Amygdala (tissue), 56 donors: ENCODE results near the gene CDC42BPB.

Source experiments
- DNase-seq, 56 donors: peaks; one replicate each; lab custom pipeline; 2025; lab: John Stamatoyannopoulos, UW

CDC42BPB gene

GRCh38 chr14:103020271-103021170 lies 36.8 kb downstream of the CDC42BPB start:
- no peak for DNase-seq

- peak in 19 of 56 donors; percentile 18 to 66 (median 45) for DNase-seq
These were observed 37.5 kb downstream of the CDC42BPB start for GRCh38 chr14:103019826-103020225.

- DNase-seq: no peak
These were observed 38.1 kb downstream of the CDC42BPB start for GRCh38 chr14:103019236-103019635.

GRCh38 chr14:103016594-103016993 lies 40.8 kb downstream of the CDC42BPB start:
- DNase-seq: no peak

- peak in 2 of 56 donors; percentile 26 to 60 for DNase-seq
These were observed 41.3 kb downstream of the CDC42BPB start for GRCh38 chr14:103016071-103016470.

- no peak for DNase-seq
These were observed 41.9 kb downstream of the CDC42BPB start for GRCh38 chr14:103015426-103015825.

- no peak for DNase-seq
These were observed 42.7 kb downstream of the CDC42BPB start for GRCh38 chr14:103014466-103015228.

- DNase-seq: no peak
These were observed 44.3 kb downstream of the CDC42BPB start for GRCh38 chr14:103013028-103013427.

- DNase-seq: no peak
These were observed 47.8 kb downstream of the CDC42BPB start for GRCh38 chr14:103009559-103009958.

- no peak for DNase-seq
These were observed 48.5 kb downstream of the CDC42BPB start for GRCh38 chr14:103008768-103009357.

GRCh38 chr14:103008126-103008525 lies 49.2 kb downstream of the CDC42BPB start:
- DNase-seq: no peak

GRCh38 chr14:103007555-103007954 lies 49.8 kb downstream of the CDC42BPB start:
- DNase-seq: peak in 49 of 56 donors; percentile 30 to 91 (median 70)

- DNase-seq: no peak
These were observed 50.3 kb downstream of the CDC42BPB start for GRCh38 chr14:103006991-103007520.

GRCh38 chr14:103006106-103006505 lies 51.2 kb downstream of the CDC42BPB start:
- no peak for DNase-seq

GRCh38 chr14:103003850-103004249 lies 53.5 kb downstream of the CDC42BPB start:
- no peak for DNase-seq

- no peak for DNase-seq
These were observed 54.1 kb downstream of the CDC42BPB start for GRCh38 chr14:103003351-103003615.

- DNase-seq: no peak
These were observed 54.6 kb downstream of the CDC42BPB start for GRCh38 chr14:103002578-103003350.

- no peak for DNase-seq
These were observed 55.5 kb downstream of the CDC42BPB start for GRCh38 chr14:103001651-103002396.

- peak in 27 of 56 donors; percentile 32 to 76 (median 52) for DNase-seq
These were observed 56.1 kb downstream of the CDC42BPB start for GRCh38 chr14:103001226-103001625.
